ENCODE results near the gene ZNF774.
"Not testable (repeated sequence)": the region's sequence is repeated elsewhere in the genome, so short reads cannot be mapped to it uniquely, and the experiment has no call there.

The ZNF774 gene

DNA sequence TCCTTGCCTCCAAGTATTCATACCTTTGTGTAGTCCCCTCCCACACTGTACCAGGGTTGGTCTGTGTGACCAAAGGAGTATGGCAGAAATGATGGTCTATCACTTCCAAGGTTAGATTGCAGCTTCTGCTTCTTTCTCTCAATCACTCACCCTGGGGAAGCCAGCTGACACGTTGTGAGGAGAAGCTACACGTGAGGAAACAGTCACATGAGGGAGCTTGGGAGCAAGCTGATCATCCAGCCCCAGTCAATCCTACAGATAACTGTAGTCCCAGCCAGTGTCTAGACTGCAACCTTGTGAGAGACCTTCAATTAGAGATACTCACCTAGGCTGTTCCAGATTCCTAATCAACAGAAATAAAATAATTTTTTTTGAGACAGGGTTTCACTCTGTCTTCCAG is 6.2 kb upstream of the ZNF774 start:
- no peak for DNase-seq (ENCODE audit: low spot score)

DNA sequence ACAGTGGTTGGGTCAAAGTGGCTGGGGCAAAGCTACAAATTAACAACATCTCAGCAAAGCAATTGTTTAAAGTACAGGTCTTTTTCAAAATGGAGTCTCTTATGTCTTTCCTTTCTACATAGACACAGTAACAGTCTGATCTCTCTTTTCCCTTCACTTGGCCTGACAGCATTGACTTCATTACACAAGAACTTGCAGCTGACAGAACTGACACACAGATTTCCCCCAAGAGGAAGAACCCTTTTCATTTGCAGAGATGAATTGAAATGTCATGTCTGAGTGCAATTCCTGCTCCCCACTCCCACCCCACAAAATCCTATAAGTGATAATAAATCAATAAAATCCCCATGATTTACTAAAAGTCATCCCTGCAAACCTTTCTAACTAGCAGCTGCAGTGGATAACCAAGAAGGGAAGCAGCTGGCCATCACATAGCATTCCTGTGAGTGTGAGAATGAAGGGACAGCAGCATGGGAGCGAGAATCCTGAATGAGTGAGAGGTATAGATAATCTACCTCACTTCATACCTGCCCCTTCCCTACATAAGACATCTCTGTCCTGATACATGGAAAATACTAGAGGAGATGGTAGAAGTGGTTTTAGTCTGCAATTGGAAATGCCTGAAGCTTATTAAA is 4.5 kb upstream of the ZNF774 start:
- DNase-seq (ENCODE audit: low spot score): not testable (repeated sequence)

DNA sequence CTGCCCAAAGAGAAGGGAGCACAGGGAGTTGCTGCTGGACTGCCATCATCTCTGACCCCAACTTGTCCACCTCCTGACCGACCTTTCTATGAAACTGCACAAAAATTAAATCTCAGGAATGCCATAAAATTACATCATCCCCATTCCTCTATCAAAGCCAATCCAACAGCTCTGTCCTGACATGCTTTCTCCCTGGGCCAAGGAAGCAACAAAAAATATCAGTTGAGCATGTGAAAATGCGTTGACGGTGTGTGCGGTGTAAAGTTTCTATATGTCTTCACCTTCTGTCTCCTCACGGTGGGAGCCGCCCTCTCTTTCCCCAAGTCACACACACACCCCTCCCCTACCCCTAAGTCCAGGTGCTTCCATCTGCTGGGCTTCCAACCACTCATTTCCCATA is 3.6 kb upstream of the ZNF774 start:
- no peak for DNase-seq (ENCODE audit: low spot score)

DNA sequence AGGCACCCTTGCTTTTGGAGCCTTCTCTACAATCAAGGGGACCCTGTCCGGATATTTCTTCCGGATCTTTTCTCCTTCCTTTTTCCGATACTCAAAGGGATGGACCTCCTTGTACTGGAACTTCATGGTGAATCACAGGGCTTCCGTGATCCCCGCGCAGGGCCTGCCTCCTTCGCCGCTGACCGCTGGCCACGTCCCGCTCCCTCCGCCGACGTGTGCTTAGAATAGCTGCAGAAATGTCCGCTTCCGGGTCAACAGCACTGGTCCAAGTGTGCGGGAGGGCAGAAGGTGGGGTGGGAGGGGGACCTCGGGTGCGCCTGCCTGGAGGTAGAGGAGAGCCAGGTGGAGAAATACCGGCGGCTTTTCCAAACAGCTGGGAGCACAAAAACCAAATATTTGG is 3.0 kb upstream of the ZNF774 start:
- DNase-seq (ENCODE audit: low spot score): no peak

DNA sequence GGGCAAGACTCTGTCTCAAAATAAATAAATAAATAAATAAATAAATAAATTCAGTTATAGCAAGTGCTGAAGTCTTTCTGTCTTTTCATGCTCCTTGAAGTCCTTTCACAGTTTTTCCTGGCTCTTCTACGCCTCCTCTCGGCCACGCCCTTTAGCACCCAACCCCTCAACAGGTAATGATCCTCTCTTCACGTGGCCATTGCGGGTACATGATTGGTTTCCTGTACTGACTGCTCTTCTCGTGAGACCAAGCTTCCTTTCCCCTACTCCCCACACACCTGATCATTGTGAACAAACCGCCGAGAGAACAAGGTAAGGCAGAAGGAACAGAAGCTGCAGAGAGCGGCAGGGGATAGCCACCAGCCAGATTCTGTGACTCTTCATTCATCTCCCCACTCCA is 2.3 kb upstream of the ZNF774 start:
- DNase-seq (ENCODE audit: low spot score): no peak

DNA sequence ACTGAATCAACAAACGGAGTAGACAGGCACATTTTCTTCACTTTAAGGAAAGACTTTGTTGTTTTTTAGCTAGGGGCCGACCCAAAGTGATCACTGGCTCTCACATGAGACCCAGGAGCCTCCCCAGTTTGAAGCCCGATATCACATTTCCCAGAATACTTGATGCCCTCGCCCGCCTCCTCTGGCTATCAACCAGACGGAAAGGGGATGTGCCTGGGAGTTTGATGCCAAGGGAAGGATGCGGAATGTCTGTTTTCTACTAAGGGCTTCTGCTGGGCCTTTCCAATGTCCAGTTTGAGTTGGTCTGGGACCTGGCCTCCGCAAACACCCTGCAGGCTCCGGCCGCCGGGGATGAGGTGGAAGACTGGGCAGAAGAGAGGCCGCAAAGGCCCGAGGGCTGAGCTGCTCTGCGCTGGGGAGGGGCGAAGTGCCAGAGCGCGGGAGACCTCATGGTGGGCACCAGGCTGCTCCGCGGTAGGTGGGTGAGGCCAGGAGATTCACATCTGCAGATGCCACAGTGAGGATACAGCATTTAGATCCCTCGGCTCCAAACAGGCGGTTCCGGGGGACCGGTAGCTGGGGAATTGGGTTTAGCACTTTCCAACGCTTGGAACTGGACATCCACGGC is 491 bp upstream of the ZNF774 start:
- DNase-seq (ENCODE audit: low spot score): no peak

DNA sequence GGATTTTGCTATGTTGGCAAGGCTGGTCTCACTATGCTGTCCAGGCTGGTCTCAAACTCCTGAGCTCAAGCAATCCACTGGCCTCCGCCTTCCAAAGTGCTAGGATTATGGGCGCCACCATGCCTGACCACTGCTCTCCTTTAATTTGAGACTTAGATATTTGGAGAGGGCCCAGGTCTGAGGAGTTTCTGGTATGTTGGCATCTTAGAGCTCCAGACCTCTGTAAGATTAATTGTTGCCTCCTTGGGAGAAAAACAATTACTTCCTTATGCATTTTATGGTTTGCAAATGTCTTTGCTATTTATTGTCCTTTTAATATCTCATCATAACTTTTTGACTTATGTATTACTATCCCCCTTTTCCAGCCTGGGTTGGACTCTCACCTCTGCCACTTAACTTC is 2.9 kb downstream of the ZNF774 start:
- DNase-seq (ENCODE audit: low spot score): peak; percentile 42

DNA sequence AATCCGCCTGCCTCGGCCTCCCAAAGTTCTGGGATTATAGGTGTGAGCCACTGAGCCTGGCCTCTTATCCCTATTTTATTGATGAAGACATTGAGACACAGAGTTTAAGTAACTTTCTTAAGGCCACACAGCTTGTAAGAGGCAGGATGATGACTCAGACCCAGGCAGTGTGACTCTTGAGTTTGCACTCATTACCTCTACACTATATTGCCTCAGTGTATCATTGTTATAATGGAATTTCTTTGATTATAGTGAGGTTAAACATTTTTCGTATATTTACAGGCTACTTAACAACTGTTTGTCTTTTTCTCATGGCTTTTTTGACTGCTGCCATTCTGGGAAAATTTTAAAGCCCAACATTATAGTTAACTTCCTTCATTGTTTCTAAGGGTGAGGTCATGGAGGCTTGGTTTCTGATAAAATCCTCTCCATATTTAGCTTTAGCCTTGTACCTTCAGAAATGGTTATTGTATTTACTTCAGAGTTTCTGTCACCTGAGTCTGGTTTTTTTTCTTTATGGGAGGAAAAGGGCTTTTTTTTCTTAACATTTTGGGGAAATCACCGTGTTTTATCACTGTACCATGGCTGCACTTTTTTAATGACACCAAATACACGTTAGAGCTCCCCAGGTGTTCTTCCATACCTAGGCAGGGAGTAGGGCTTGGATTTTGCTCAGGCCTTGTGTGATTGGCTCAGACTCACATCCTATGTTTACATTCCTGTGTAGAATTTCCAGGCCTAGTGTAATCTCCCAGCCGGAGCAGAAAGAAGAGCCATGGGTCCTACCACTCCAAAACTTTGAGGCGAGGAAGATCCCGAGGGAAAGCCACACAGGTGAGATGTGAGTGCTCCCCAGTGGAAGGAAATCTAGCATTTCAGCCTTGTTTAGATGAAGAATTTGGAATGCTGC is 6.3 kb downstream of the ZNF774 start:
- DNase-seq (ENCODE audit: low spot score): peak; percentile 32

DNA sequence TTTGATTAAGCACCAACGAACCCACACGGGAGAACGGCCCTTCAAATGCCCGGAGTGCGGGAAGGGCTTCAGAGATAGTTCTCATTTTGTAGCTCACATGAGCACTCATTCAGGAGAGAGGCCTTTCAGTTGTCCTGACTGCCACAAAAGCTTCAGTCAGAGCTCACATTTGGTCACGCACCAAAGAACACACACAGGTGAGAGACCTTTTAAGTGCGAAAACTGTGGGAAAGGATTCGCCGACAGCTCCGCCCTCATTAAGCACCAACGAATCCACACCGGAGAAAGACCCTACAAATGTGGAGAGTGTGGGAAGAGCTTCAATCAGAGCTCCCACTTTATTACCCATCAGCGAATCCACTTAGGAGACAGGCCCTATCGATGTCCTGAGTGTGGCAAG is 8.7 kb downstream of the ZNF774 start:
- DNase-seq (ENCODE audit: low spot score): no peak

DNA sequence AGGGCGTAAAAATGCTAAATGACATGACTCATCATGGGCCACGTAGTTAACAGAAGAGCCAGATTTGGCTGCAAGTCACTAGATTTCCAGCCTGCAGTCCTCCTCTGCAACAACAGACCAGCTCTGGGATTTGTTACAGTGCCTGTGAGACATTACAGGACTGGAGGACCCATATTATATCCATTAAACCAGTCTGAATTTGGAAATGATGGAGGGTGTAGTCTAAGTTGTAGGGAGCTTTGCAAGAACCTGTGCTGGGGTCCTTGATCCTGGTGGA is 10.8 kb downstream of the ZNF774 start:
- peak; percentile 85 for DNase-seq (ENCODE audit: low spot score)

DNA sequence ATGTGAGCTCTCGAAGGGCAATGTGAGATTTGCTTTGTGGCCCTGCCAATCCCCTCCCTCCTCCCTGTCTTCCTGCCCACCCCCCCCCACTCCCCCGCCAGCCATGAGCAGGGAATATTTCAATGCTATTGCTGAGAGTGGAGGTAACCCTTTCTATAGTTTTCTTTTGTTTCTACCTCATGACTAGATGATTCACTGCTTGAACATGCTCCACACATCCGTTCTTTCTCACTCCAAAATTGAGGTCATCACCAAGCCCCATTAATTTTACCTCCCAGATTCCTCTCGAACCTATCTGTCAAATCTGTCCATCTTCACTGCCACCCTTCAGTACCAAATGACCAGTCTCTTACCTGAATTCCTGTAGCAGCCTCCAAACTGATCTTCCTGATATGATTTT is 12.2 kb downstream of the ZNF774 start:
- DNase-seq (ENCODE audit: low spot score): peak; percentile 53

DNA sequence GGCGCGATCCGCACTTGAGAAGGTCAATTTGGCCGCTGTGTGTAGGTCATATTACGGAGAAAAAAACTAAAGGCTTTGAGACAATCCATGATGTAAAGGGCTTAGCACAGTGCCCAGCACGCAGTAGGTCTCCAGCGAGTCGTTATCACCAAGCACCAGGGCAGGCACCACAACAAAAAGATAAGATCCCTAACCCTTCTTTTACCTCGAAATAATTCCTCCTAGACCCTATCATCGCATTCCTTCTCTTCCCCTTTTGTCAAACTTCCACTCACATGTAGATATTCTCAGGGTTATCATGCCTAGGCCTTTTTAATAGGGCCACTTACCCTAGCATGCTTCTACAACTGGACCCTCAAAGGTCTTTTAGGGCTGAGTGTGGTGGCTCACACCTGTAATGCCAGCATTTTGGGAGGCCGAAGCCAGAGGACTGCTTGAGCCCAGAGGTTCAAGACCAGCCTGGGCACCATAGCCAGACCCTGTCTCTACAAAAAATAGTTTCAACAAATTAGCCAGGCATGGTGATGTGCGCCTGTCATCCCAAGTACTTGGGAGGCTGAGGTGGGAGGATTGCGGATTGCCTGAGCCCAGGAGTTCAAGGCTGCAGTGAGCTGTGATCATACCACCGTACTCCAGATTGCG is 13.5 kb downstream of the ZNF774 start:
- DNase-seq (ENCODE audit: low spot score): no peak

DNA sequence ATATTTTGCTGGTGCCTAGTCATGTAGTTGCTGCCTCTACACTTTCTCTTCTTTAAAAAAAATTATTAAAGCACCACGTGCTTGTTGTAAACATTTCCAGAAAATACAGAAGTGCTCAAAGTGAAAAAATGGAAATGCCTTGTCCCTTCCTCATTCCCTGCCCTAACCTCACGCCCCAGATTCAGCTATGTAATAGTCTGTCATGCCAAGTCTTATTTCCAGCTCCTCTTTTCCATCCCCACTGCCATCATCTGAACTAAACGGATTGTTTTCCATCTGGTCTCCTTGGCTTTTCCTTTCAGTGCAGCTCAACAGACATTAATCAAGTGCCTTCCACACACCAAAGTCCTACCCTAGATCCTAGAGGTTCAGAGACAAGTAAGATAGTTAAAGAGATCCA is 15.5 kb downstream of the ZNF774 start:
- peak; percentile 47 for DNase-seq (ENCODE audit: low spot score)

DNA sequence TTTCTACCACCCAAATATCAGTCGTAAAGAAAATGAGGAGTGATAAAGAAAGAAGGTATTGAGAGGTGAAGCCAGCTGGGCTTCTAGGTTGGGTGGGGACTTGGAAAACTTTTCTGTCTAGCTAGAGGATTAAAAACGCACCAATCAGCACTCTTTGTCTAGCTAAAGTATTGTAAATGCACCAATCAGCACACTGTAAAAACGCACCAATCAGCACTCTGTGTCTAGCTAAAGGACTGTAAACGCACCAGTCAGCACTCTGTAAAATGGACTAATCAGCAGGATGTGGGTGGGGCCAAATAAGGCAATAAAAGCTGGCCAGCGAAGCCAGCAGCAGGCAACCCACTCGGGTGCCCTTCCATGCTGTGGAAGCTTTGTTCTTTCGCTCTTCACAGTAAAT is 23.0 kb downstream of the ZNF774 start:
- no peak for DNase-seq (ENCODE audit: low spot score)

DNA sequence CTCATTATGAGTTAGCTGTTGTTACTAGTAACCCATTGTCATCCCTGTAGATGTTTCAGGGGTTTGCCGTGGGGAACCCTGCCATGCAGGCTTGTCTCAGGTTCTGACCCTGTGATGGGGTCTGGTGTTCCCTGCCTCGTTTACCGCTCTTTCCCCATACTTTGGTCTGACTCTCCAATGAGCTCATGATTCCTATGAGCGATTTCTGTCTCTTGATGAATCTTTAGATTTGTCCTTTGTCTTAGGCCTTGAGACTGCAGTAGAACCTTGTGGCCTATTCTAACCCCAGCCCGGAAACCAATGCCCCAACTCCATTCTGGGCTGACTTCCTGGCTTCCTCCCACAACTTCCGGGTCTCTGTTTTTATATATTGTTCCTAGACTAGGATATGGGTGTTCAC is 24.7 kb downstream of the ZNF774 start:
- DNase-seq (ENCODE audit: low spot score): no peak

DNA sequence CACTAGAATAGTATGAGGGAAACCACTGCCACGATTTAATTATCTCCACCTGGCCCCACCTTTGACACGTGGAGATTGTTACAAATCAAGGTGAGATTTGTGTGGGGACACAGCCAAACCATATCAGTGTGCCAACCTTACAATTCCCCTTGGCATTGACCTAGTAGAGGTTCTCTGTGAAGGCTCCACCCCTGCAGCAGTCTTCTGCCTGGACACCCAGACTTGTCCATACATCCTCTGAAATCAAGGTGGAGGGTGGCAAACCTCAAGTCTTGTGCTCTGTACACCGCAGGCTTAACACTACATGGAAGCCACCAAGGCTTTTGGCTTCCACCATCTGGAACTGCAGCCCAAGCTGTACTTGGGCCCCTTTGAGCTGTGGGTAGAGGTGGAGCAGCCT is 27.2 kb downstream of the ZNF774 start:
- DNase-seq (ENCODE audit: low spot score): no peak

DNA sequence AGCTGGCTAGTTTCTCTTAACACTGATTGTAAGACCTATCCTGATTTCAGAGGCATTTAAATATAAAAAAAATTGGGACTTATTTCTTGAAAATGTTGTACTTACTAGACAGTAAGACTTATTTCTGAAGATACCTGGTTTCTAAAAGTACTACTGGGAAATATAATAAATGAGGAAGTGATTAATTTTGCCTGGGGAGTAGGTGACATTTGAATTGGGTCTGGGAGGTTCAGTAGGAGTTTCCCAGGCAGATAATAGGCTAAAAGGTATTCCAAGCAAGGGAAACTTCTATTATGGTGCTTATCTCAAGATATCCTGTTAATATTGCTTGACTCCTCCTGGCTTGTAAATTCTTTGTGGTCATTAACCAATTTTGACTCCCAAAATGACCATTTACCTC is 29.4 kb downstream of the ZNF774 start:
- DNase-seq (ENCODE audit: low spot score): no peak

DNA sequence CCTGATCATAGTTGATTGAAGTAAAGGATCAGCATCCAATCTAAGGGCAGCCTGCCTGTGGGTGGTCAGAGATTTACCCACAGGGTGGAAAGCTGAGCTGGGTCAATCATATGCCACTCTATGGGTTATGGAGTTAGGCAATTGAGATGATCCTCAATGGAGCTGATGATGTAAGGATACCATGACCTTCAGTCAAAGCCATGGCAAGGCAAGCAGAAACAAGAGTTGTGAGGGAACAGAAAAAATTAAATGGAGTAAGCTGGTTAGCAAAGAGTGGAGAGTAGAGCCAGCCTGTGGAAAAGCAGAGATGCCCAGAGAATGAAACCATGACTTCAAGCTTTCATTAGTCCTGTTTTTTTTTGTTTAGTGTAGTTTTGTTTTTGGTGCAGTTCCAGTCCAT is 30.2 kb downstream of the ZNF774 start:
- DNase-seq (ENCODE audit: low spot score): no peak

DNA sequence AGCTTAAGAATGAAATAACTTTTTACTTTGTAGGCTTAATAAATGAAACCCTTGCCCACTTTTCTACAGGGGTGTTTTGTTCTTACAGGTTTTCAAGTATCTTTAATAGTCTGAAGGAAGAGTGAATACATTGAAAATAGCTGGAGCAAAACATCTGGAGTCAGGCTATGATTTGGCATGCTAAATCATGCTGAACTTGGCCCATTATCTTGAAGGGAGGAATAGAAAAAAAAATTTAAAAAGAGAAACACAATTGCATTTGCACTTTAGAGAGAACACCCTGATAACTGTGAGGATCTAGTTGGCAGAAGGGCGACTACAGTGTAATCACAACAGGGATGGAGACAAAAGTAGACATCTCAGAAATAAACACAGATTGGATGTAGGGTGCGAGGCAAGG is 34.1 kb downstream of the ZNF774 start:
- no peak for DNase-seq (ENCODE audit: low spot score)

DNA sequence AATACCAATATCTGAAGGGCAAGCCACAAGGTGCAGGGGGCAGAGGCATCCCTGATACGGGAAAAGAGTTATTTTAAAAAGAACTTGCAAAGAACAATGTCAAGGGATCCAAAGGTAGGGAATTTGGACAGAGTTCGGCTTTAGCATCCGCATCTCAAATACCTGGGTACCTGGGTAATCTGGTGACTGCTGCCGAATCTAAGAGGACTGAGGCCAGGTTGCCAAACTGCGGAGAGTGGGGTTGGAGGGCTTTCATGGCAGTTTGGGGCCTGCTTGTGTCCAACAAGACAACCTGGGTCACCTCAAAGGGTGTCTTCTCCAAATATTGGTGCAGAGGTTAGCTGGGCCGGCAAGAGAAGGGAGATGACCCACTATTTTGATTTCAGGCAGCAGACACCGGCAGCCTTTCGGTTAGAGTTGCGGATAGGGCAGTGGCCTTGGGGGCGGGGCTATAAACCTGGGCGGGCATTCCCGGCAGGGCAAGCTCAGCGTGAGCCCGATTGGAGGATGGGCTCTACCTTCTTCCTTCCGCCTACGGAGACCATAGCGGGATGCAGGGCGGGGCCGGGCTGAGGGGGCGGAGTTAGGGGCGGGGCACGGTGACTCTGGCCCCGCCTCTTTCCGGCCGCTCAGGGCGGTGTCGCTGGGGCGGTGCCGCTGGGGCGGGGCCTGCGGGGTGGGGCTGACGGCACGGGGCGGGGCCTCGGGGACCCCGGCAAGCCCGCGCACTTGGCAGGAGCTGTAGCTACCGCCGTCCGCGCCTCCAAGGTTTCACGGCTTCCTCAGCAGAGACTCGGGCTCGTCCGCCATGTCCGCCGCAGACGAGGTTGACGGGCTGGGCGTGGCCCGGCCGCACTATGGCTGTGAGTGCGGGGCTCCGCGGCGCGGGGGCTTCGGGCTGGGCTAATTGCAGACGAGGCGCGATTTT is 35.7 kb downstream of the ZNF774 start, which contains the start of gene IQGAP1:
TSS of gene IQGAP1 (plus strand) at position 709 of the 928 bp plus-strand sequence. CDS start at position 809, 100 bp downstream.
- DNase-seq (ENCODE audit: low spot score): peak; percentile 98

DNA sequence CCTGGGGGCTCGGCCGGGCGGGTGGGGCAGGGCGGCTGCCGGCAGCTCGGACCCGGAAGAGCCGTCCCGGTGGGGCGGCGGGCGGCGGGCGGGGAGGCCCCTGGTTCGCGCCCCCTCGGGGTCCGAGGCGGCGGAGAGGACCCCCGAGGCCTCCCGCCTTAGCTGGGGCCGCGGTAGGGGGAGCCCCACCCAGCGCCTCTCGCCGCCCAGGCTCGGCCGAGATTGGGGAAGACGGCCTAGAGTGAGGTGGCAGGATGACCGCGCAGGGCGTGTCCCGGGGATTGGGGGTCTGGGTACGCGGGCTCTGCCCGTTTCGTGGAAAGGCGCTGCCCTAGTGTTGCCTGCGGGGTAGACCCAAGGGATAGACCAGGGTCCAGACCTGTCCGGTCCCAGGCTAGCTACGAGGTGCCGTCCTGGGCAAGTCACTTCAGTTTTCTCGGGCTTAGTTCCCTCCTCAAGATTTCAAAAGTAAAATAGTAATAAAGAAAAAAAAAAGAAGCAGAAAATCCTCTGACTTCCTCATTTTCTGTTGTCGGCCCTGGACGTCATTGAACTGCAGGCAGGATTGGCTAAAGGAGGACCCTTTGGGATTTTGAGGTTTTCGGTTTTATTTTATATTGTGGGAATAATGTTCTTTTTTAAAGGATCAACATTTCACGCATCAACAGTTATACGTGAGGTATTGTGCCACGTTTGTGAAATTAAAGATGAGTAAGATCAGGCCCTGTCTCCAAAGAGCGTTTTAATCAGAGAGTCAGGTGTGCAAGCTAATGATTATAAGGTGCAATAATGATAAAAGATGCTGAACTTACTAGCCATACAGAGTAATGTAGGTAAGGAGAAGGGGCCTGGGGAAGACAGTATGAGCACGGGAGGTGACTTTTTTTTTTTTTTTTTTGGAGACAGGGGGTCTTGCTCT is 36.6 kb downstream of the ZNF774 start:
- peak; percentile 60 for DNase-seq (ENCODE audit: low spot score)

All from AG08395 (cell line).